ENCODE results near the gene CDC25A.

- TF ChIP-seq CTCF (IDR thresholded peaks at IDR 0.05) = no peak
- no peak for TF ChIP-seq POLR2A (IDR thresholded peaks at IDR 0.05)
Measured at GRCh38 chr3:48118928-48119327, 69.3 kb downstream of the CDC25A start.
